ENCODE data around the gene NHERF1.

The NHERF1 gene

DNA sequence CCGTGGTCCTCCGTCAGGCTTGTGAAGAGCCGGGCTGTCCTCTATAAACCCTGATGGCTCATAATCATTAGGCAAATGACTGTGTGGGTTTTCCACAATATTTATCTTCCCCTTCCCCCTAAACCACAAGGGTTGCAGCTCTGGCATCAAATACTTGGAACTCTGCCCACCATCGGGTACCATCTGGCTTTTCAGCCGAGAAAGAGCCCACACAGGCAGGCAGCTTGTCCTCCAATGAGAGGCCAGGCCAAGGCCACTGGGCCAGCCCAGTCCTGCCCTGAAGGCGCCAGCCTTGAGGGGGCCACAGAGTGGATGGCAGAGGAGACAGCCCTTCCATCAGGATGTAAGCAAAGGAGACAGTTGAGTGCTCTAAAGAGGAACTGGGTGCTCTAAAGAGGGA is 59.5 kb downstream of the NHERF1 start:
- DNase-seq (ENCODE audit: low read depth, low spot score) = no peak

DNA sequence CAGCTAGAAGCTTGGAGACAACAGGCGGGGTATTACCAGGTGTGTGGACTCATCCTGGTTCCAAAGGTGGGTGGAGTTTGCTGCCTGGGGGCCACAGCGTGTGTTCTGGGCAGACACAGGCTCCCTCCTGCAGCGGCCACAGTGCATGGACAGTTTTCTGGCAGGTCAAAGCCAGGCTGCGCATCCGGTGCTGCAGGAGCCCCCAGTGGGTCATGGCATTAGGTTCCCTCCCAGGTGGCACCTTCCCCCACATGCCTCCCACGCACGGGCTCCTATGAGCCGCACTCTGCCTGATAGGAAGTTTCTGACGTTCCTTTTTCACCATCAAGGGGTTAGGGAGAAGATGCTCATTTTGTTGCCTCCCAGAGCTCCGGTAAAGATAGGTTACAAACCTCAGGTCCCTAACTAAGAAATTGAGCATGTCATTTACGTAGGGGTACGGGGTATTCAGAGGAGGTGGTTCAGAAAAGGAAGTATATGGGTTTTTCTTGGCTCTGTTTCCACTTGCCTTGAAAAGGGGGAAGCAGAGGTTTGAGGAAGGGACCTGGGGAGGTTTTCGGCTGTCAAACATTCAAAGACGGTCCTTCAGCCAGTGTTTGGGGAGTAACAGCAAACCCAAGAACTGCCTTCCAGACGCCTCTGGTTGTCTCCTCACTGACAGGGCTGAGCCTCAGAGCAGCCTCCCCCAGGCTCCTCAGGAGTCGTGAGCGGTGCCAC is 60.4 kb downstream of the NHERF1 start:
- no peak for DNase-seq (ENCODE audit: low read depth, low spot score)

DNA sequence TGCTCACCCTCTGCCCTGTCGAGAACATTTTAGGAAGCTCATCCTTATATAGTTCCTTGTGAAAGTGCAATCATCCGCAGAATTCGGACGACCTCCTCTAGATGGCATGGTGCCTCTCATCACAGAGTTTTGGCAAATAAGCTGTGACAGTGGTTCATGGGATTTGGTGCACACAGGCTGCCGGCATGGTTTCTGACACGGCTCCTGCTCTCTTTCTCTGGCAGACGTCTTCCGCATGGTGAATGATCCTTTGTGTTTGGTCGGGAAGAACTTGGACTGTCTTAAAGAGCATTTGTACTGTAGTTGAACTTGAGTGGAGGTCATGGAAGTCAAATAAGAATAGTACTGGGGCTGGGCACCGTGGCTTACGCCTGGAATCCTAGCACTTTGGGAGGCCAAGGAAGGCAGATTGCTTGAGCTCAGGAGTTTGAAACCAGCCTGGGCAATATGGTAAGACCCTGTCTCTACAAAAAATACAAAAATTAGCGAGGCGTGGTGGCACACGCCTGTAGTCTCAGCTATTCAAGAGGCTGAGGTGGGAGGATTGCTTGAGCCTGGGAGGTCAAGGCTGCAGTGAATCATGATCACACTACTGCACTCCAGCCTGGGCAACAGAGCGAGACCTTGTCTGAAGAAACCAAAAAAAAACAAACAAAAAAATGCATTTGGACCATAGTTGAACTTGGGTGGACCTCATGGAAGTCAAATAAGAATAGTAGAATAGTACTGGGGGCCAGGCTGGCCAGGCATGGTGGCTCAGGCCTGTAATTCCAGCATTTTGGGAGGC is 62.5 kb downstream of the NHERF1 start:
- no peak for DNase-seq (ENCODE audit: low read depth, low spot score)

DNA sequence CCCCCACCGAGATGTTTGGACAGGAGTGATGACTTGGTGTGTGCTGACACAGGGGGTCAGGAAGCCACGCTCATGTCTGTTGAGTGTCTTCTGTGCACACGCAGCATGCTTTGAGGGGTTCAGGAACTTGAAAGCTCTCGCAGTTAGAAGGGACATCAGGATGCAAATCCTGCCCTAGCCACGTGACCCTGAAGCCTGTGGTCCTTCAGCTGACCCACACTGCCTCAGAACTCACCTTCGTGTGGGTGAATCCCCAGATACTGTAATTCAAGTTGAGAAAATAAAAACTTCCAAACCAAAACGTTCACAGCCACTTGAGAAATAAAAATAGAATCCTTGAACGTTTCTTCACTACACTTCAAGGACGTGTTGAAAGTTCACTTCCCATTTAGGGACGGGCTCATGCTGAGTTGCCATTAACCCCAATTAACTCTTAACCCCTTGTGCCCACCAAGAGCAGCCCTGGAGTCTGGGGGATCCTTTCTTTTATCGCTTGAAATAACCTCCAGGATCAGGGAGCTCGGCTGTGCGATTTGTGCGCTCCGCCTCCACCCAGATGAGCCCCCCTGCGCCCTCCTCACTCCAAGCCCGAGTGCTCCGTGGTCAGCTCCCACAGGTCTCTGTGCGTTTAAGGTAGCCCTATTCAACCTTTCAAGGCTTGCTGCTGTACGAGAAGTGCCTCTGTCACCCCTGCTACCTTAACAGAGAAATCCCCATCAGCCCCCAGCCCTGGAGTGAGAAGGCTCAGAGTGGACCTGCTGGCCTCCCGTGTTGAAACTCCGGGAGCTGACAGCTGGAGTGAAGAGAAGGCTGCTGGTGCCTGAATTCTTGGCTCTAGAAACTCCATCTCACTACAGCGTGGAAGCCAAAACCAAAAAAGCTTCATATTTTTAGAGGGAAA is 63.9 kb downstream of the NHERF1 start:
- DNase-seq (ENCODE audit: low read depth, low spot score) = no peak

DNA sequence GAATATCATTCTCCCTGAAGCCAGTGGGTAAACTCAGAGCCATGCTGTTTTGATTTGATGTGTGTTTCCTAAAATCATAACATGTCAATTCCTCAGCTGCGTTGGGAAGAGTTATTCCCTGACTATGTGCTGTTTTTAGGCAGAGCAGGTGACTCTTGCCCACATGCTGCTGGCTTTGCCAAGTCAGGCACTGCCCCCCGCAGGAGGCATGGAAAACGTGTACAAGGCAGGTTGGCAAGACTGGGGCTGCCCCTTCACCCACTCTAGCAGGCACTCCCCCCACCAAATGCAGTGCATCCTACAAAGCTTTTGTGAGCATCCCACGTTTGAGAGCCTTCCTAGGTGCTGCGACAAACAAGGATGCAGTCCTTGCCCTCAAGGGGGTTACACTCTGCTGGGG is 66.0 kb downstream of the NHERF1 start:
- DNase-seq (ENCODE audit: low read depth, low spot score) = no peak

DNA sequence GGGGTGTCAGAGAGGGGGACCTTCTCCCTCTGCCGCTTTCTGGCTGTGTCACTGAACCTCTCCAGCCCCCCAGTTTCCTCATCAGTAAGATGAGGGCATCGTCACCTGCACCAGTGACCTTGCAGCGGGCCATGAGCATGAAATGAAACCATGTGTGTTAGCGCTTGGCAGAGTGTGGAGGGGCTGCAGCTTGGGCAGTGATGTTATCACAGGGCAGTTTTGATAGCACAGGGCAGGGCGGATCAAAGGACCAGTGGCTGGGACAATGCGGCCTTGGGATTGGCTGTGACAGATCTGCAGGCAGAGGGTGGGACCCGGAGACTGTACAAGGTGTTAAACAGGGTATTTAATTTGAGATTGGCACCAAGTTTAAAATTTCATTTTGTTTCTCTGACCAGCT is 66.6 kb downstream of the NHERF1 start:
- DNase-seq (ENCODE audit: low read depth, low spot score) = no peak

DNA sequence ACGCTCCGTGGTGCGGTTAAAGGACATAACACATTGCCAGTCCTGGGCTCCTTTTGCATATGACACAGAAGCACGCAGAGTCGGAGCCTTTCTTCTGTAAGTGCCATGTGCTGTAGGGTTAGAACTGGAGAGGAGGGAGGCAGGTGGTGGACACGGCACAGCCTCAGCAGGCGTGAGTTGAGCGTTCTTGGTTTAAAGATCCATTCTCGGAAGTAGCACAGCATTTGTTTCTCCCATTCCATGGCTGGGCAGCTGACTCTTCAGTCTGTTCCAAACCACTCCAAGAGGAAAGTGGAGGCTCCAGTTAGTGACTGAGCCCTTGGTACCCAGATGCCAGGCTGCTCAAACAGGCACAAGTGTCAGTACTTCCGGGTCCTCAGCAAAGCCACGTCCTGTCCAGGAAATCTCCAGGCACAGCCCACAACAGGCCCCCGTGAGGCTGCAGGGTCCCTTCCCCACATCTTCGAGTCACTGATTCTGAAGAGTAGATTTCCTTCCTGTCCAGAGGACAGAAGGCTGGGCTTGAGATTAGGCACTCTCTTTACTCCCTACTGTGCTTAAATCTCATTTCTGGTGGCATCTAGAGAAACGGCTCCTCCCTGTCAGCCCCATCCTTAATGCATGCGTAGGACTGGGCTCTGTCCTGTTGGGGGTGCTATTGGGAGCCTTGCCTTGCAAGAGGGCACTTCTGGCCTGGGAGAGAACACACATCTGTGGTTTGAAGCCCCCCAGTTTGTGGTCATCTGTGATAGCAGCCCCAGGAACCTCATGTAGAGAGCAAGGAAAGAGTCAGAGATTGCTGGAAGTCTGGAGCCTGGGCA is 67.3 kb downstream of the NHERF1 start:
- DNase-seq (ENCODE audit: low read depth, low spot score) = peak; percentile 34

DNA sequence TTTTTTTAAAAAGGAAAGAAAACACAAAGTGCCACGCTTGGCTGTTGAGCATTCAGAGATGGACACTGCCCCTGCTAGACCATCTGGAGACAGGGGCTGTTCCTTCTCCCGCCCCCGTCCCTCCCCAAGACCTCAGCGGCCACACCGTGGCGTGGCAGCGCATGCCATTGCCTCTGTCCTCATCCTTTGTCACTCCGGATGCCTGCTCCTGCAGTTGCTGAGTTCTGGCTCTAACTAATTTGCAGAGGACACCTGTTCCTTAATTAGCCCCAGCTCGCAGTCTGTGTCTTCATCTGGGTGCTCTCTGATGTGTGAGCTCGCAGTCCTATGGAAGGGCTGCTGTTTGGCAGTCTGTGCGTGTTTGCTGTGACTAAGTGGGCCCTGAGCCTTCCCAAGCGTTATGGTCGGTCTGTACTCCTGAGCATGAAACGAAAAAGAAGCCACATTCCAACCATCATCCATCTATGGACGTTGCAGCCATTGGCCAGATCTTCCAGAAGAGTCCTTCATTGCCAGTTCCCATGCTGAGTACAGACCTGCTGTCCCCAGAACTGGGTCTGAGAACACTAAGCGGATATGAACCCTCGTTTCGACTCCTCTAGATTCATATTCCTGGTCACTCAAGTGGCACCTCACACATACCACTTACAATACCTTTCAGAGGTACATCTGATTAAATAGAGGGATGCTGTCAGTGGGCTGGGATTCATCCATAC is 68.6 kb downstream of the NHERF1 start:
- DNase-seq (ENCODE audit: low read depth, low spot score) = no peak

DNA sequence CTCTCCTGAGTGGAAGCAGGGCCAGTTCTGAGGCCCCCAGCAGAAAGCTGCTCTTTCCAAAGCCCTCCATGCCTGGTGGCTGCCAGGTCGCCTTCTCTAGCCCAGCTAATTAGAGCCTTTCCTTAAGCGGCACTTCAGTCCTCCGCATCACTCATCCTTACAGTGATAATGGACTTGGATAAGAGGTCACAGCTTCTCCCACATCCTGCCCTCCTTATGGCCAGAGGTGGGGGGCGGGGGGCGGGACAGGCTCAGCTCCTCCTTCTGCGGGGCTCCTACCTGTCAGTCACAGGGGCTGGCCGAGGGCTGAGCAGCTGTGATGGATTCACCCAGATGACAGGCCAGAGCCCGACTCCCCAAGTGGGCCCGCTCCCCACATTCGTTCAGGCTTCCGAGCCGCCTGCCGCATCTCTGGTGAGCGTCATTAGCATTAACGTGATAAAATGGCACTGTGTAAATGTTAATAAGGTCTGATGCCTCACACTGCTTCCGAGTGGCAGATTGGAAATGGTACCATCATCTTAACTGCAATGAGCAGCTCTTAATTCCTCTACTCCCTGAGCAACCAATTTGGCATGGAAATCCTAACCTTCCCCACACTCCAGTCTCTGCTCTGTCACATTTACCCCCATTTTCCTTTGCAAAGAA is 70.0 kb downstream of the NHERF1 start:
- DNase-seq (ENCODE audit: low read depth, low spot score) = no peak
